Panc1 (cell line): ENCODE measurements around the gene PPP2R3B. TPM values are rescaled to one million over a fixed set of nuclear protein-coding genes. Genes with fewer than 3 reads are reported as not detected.

Source experiments
- ATAC-seq: fragments of 200-7000 bp; cut with Tn5 transposase; 2 replicates; pipeline ENCODE4 v1.9.1; 2020; ENCODE audit warnings: mild to moderate bottlenecking, moderate library complexity
- BruUV-seq: library from RNA; stranded (reverse); fragments of 400-500 nt; replicated peaks from 2 replicates; lab custom pipeline; 2021; lab: Mats Ljungman, UMichigan
- CTCF ChIA-PET: fragments of 300-600 bp; sonication (Branson Sonifier 250); formaldehyde crosslinking; loops from one replicate; lab custom pipeline; 2022; ENCODE audit warnings: antibody characterized with exemption; lab: Charles Lee
- POLR2A ChIA-PET: fragments of 300-600 bp; sonication (Branson Sonifier 250); formaldehyde crosslinking; loops from one replicate; lab custom pipeline; 2022; ENCODE audit warnings: antibody characterized with exemption; lab: Charles Lee
- DNase-seq: peaks from one replicate; pipeline ENCODE4 v3.0.0-alpha.2; 2010; ENCODE audit warnings: low read depth, low spot score
- H3K27ac ChIP-seq: 2 replicates; pipeline ENCODE4 v1.5.1; 2011; ENCODE audit warnings: mild to moderate bottlenecking, low read length, inconsistent platforms
- H3K27me3 ChIP-seq: fragments of 200-500 bp; sonication (Bioruptor generic); 2 replicates; pipeline ENCODE4 v1.6.0; 2014; ENCODE audit warnings: low read length, inconsistent platforms; ENCODE audit not compliant: control insufficient read depth, insufficient read depth
- H3K36me3 ChIP-seq: fragments of 200-500 bp; sonication (Bioruptor generic); 2 replicates; pipeline ENCODE4 v1.5.1; 2014; ENCODE audit warnings: inconsistent platforms, mild to moderate bottlenecking, low read length, moderate library complexity; ENCODE audit not compliant: control insufficient read depth, insufficient read depth
- H3K4me1 ChIP-seq: 2 replicates; pipeline ENCODE4 v1.5.1; 2011; ENCODE audit warnings: inconsistent platforms, mild to moderate bottlenecking, low read length, moderate library complexity; ENCODE audit not compliant: control insufficient read depth, insufficient read depth
- H3K4me3 ChIP-seq, 2 experiments: 2 replicates each; pipeline ENCODE4 v1.5.1; 2011 to 2012; ENCODE audit warnings: low read depth in 2 of 2, low read length in 2 of 2, mild to moderate bottlenecking in 2 of 2, inconsistent platforms in 1 of 2, moderate library complexity in 1 of 2
- H3K9me3 ChIP-seq: fragments of 200-500 bp; sonication (Bioruptor generic); 2 replicates; pipeline ENCODE4 v1.5.1; 2014; ENCODE audit warnings: low read depth, mild to moderate bottlenecking, inconsistent platforms, low read length, moderate library complexity; ENCODE audit not compliant: control insufficient read depth, insufficient read depth
- POLR2AphosphoS5 ChIP-seq: IDR thresholded peaks from 2 replicates; pipeline ENCODE4 v1.6.1; 2012; ENCODE audit warnings: mild to moderate bottlenecking, low read depth, low read length, moderate library complexity
- SIN3A ChIP-seq: IDR thresholded peaks from 2 replicates; pipeline ENCODE4 v1.6.1; 2012; ENCODE audit warnings: low read depth, mild to moderate bottlenecking, low read length, moderate library complexity, borderline replicate concordance; ENCODE audit not compliant: insufficient read depth
- TCF7L2 ChIP-seq: IDR thresholded peaks from 2 replicates; pipeline ENCODE4 v1.6.1; 2011; ENCODE audit warnings: mild to moderate bottlenecking, low read depth, low read length, inconsistent platforms
- in situ Hi-C: cut with HindIII; loops from 2 replicates; pipeline ENCODE4 v1.10.0; 2016; ENCODE audit warnings: low sequenced_read_pairs, low pct_unique_long_range_greater_than_20kb
- intact Hi-C: fragments of 100-400 bp; cut with micrococcal nuclease; formaldehyde crosslinking; loops from one replicate; pipeline ENCODE4 v1.10.0; 2022; ENCODE audit not compliant: unreplicated experiment
- total RNA-seq: library from RNA; stranded (reverse); gene quantifications from one replicate; pipeline ENCODE4 v1.2.1, GENCODE V29; 2021; ENCODE audit not compliant: unreplicated experiment
- TF ChIP-seq, protein P1 (sequence below): fragments of 450-650 bp; IDR thresholded peaks from 2 replicates; pipeline ENCODE4 v1.5.1; 2017; ENCODE audit warnings: mild to moderate bottlenecking
- TF ChIP-seq, protein P2 (sequence below), 2 experiments: IDR thresholded peaks; 2 replicates each; pipeline ENCODE4 v1.6.1; 2011 to 2012; ENCODE audit warnings: low read depth in 2 of 2, control low read depth in 1 of 2, low read length in 1 of 2, mild to moderate bottlenecking in 1 of 2, moderate library complexity in 1 of 2; ENCODE audit not compliant: insufficient read depth in 1 of 2

Gene PPP2R3B
- total RNA-seq, 1 experiment from 2014 or later: 19.2 TPM

DNA sequence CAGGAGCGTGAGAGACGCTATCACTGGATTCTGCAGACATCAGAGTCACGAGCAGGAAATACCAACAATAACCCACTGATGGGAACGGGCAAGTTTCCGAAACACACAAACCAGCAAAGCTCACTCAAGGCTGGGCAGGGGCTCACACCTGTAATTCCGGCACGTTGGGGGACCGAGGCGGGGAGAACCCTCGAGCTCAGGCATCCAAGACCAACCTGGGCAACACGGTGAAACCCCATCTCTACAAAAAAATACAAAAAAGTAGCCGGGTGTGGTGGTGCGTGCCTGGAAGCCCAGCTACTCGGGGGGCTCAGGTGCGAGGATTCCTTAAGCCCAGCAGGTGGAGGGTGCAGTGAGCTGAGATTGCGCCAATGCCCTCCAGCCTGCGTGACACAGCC is 51.0 kb downstream of the PPP2R3B start:
- no peak for ATAC-seq
- H3K27me3 ChIP-seq: no peaks in the 10 kb centered on the region
- TF ChIP-seq SIN3A (no peak), TCF7L2 (no peak), POLR2AphosphoS5 (no peak)
- TF ChIP-seq, protein P1, sequence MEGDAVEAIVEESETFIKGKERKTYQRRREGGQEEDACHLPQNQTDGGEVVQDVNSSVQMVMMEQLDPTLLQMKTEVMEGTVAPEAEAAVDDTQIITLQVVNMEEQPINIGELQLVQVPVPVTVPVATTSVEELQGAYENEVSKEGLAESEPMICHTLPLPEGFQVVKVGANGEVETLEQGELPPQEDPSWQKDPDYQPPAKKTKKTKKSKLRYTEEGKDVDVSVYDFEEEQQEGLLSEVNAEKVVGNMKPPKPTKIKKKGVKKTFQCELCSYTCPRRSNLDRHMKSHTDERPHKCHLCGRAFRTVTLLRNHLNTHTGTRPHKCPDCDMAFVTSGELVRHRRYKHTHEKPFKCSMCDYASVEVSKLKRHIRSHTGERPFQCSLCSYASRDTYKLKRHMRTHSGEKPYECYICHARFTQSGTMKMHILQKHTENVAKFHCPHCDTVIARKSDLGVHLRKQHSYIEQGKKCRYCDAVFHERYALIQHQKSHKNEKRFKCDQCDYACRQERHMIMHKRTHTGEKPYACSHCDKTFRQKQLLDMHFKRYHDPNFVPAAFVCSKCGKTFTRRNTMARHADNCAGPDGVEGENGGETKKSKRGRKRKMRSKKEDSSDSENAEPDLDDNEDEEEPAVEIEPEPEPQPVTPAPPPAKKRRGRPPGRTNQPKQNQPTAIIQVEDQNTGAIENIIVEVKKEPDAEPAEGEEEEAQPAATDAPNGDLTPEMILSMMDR: no peak
- TF ChIP-seq, protein P2, sequence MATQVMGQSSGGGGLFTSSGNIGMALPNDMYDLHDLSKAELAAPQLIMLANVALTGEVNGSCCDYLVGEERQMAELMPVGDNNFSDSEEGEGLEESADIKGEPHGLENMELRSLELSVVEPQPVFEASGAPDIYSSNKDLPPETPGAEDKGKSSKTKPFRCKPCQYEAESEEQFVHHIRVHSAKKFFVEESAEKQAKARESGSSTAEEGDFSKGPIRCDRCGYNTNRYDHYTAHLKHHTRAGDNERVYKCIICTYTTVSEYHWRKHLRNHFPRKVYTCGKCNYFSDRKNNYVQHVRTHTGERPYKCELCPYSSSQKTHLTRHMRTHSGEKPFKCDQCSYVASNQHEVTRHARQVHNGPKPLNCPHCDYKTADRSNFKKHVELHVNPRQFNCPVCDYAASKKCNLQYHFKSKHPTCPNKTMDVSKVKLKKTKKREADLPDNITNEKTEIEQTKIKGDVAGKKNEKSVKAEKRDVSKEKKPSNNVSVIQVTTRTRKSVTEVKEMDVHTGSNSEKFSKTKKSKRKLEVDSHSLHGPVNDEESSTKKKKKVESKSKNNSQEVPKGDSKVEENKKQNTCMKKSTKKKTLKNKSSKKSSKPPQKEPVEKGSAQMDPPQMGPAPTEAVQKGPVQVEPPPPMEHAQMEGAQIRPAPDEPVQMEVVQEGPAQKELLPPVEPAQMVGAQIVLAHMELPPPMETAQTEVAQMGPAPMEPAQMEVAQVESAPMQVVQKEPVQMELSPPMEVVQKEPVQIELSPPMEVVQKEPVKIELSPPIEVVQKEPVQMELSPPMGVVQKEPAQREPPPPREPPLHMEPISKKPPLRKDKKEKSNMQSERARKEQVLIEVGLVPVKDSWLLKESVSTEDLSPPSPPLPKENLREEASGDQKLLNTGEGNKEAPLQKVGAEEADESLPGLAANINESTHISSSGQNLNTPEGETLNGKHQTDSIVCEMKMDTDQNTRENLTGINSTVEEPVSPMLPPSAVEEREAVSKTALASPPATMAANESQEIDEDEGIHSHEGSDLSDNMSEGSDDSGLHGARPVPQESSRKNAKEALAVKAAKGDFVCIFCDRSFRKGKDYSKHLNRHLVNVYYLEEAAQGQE (IDR thresholded peaks at IDR 0.05; ENCODE audit: insufficient read depth in 1 of 2, low read depth in 2 of 2, low read length in 1 of 2): no peak
- ChIA-PET POLR2A (no interaction called here), CTCF (no interaction called here)
- intact Hi-C loops: no loop called here
- H3K4me1 ChIP-seq: no peaks in the 10 kb centered on the region
- in situ Hi-C loops: no loop called here
- H3K4me3 ChIP-seq: no peak overlapping the region
- H3K9me3 ChIP-seq: no peaks in the 10 kb centered on the region
- H3K36me3 ChIP-seq: no peaks in the 10 kb centered on the region
- DNase-seq: no peak
- no TSS peak for BruUV-seq
- H3K27ac ChIP-seq: no peak overlapping the region

DNA sequence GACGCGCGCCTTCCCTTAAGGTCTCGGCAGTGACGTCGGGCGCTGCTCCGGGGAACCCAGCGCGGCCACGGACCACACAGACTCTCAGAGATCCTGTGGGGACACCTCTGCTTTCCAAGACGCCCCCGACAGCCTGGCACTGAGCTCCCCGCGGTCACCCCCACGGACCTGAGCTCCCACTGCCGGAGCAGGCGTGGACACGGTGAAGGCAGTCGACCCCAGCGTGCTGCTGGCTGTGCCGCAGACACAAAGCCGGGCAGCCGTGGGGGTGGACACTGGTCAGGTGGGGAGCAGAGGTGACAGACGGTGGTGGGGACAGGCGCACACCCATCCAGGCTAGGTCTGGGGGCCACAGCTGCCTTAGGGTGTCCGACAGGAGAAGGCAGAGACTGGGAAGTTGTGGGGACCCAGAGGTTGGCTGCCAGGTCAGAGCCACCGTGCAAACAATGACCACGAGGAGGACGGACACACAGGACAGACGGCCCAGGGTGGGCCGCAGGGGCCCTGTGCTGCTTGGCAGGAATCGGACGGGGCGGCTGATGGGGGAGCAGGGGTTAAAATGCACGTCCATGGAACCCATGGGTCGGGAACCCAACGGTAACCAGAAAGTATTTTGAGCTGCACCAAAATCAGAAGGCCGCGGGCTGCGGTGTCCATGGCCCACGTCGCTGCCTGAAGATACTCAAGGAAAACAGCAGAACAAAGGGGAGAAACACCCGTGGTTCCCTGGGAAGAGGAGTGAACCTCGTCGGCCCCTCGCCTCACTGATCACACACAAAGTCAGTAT is 51.5 kb downstream of the PPP2R3B start:
- ChIA-PET POLR2A (no interaction called here), CTCF (no interaction called here)
- no peak overlapping the region for H3K4me3 ChIP-seq
- intact Hi-C loops (no loop called here), in situ Hi-C loops (no loop called here)
- H3K27ac ChIP-seq: no peak overlapping the region
- TF ChIP-seq, protein P2 (IDR thresholded peaks at IDR 0.05; ENCODE audit: insufficient read depth in 1 of 2, low read depth in 2 of 2, low read length in 1 of 2): no peak
- TF ChIP-seq, protein P1: no peak
- TF ChIP-seq SIN3A (no peak), POLR2AphosphoS5 (no peak), TCF7L2 (no peak)
- BruUV-seq: no TSS peak
- ATAC-seq: no peak
- no peaks in the 10 kb centered on the region for H3K4me1 ChIP-seq
- DNase-seq: no peak
- no peaks in the 10 kb centered on the region for H3K36me3 ChIP-seq
- H3K9me3 ChIP-seq: no peaks in the 10 kb centered on the region
- no peaks in the 10 kb centered on the region for H3K27me3 ChIP-seq
